Measurements from ENCODE around the gene SMARCAD1. TPM values are rescaled to one million over a fixed set of nuclear protein-coding genes. Genes with fewer than 3 reads are reported as not detected.

The SMARCAD1 gene
- total and polyA plus RNA-seq, 9 of the 15 experiments (the other 6 are each of a cell fraction or from before 2014, with no cell fraction given) = 11.2 to 52.2 (median 34.6) TPM

- TF ChIP-seq HIVEP1 (CRISPR knock-in tag; IDR thresholded peaks at IDR 0.05) = no peak
- TF ChIP-seq ZNF175 (CRISPR knock-in tag; IDR thresholded peaks at IDR 0.05; ENCODE audit: low read depth) = no peak
- no peak for TF ChIP-seq RBFOX2 (IDR thresholded peaks at IDR 0.05; ENCODE audit: low read depth, low read length)
- TF ChIP-seq TBL1XR1 (IDR thresholded peaks at IDR 0.05; ENCODE audit: low read length in 2 of 2) = no peak
- TF ChIP-seq ZBTB11 (CRISPR knock-in tag; IDR thresholded peaks at IDR 0.05) = no peak
- TF ChIP-seq, protein P1, sequence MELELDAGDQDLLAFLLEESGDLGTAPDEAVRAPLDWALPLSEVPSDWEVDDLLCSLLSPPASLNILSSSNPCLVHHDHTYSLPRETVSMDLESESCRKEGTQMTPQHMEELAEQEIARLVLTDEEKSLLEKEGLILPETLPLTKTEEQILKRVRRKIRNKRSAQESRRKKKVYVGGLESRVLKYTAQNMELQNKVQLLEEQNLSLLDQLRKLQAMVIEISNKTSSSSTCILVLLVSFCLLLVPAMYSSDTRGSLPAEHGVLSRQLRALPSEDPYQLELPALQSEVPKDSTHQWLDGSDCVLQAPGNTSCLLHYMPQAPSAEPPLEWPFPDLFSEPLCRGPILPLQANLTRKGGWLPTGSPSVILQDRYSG (tag; conservative IDR thresholded peaks at IDR 0.05; ENCODE audit: low read depth) = no peak
- TF ChIP-seq SMARCB1 (IDR thresholded peaks at IDR 0.05; ENCODE audit: insufficient read length, low read depth) = no peak
- TF ChIP-seq TRIM24 (IDR thresholded peaks at IDR 0.05) = peak; percentile 84 to 89
- no peak for TF ChIP-seq ELF2 (CRISPR knock-in tag; IDR thresholded peaks at IDR 0.05)
- TF ChIP-seq L3MBTL2 (IDR thresholded peaks at IDR 0.05) = no peak
- TF ChIP-seq ZNF121 (CRISPR knock-in tag; conservative IDR thresholded peaks at IDR 0.05) = no peak
- no peak for TF ChIP-seq HNRNPLL (IDR thresholded peaks at IDR 0.05; ENCODE audit: low read depth, low read length, poor library complexity, severe bottlenecking)
- TF ChIP-seq SMC3 (conservative IDR thresholded peaks at IDR 0.05; ENCODE audit: insufficient read depth, low read depth, low read length) = no peak
- TF ChIP-seq TEAD4 (IDR thresholded peaks at IDR 0.05; ENCODE audit: low read length) = 0 out of 2 replicates have a peak, but pooled peaks have one; percentile 24
- TF ChIP-seq TEAD4 (CRISPR knock-in tag; IDR thresholded peaks at IDR 0.05; ENCODE audit: borderline replicate concordance) = no peak
- TF ChIP-seq AFF1 (IDR thresholded peaks at IDR 0.05; ENCODE audit: low read depth in 1 of 2, partially characterized antibody in 2 of 2) = no peak
- TF ChIP-seq HLTF (IDR thresholded peaks at IDR 0.05) = no peak
Observed at GRCh38 chr4:94325835-94326234, 118.2 kb downstream of the SMARCAD1 start (continued).

All from K562 (cell line).